KG1 (cell line): ENCODE measurements around the gene NCK2.
A peak's percentile ranks its signal among the peaks of the same experiment; 100 is the strongest.

Source experiments
- DNase-seq: peaks from one replicate; lab custom pipeline; 2025; lab: John Stamatoyannopoulos, UW

NCK2 gene

DNA sequence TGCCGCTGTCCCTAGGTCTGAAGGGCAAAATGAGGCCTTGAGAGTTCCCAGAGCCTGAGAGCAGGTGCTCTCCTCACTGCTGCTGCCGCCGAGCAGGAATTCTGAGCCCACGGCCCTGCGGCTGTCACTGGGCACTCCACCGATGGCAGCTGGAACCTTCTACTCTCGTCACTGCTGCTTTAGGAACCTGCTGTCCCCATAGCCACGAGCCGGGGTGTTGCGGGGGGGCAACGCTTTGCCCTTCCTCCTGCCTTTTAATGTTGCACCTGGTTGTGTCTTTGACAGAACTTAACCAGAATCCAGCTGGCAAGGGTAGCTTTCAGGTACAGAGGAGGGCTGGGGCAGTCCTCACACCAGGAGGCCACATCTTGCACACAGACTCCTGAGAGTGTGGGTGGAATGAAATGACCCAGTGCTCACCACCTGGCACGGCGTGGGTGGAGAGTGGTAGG is 32.3 kb downstream of the NCK2 start:
- DNase-seq: no peak

DNA sequence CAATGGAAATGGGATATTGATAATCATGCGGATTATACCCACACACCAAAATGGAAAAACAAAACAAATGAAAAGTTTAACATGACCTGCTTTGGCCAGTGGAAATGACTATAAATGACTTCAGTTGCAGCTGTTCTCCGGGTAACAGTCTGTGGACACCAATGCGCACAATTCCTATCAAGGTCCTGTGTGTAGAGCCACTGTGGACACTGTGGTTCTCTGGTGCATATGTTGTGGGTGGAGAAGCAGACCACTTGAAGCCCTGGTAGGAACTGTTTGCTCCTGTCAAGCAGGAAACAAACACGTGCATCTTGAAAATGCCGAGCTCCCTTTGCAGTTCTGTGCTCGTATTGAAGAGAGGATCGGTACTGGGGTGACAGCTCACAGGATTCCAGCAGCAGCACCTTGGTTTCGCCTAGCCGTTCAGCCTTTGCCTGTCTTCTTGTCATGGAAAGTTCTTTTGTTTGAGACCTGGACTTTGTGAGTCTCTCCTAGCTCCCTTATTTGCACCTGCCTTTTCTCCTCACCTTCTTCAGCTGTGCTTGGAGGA is 32.9 kb downstream of the NCK2 start:
- DNase-seq: no peak

DNA sequence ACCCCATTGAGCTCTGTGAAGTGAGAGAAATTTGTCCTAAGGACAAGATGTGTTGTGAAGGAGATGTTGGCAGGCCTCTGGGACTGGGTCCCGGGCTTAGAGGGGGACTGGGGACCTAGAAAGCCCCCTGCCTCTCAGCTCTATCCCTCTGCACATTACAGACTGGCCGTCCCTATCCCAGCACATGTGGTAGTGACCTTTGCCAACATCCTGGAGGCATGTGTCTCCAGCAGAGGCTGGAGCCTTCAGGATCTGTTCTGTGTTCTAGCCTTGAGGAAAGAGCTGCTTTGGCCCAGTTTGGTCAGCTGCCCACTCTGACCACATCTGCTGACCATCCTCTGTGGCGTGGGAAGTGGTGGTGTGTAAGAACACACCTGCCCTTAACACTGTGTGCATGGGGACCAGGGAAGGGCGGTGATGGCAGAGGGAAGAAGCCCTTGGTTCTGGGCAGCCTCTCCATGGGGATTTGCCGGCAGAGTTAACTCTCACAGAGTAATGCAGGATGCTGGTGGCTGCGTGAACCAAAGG is 33.4 kb downstream of the NCK2 start:
- DNase-seq: no peak

DNA sequence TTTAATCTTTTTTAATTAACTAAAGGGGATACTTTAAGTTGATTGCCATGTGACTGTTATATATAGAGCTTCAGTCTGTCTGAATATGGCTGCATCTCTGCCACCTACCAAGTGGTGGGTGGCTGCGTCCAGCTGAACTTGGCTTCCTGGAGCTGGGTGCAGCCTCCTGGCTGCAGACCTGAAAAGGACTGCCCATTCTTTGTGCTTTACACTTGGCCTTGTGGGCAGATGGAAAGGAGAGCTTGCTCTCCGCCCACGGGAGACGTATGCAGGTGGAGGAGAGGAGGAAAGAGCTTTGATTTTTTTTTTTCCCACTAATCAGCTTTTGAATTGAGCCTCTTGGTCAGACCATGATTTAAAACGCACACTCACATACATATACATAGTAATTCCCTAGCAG is 34.7 kb downstream of the NCK2 start:
- no peak for DNase-seq

GRCh38 chr2:105780606-105781005 is 35.9 kb downstream of the NCK2 start:
- no peak for DNase-seq

DNA sequence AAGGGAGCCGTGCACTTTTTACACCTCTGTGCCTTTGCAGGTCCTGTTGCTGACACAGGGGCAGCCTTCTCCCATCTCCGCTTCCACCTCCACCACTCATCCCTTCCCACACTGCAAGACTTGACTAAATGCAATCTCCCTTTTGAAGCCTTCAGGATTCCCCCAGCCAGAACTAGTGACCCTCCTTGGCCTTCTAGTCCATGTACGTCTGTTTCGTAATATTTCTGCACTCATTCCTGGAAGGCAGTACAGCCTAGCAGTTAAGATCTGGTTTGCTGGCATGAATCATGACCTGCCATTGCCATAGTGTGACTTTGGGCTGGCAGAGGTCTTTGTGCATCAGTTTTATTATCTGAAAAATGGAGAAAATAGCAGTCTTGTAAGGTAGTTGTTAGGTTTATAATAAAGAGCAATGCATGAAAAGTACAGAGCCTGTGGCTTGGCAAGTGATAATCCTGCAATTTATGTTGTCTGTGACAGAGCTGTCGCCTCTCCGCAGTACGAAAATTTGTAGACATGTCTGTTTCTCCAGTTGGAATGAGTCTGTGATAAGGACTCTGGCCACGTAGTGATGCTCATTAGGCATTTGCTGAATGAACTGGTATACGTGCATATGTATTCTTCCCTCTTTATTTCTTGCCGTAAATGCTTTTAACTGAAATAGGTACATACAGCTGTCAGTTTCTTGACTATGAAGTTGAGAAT is 36.7 kb downstream of the NCK2 start:
- no peak for DNase-seq

GRCh38 chr2:105782123-105782522 is 37.4 kb downstream of the NCK2 start:
- no peak for DNase-seq

- no peak for DNase-seq
Measured at GRCh38 chr2:105782646-105783045, 37.9 kb downstream of the NCK2 start.

DNA sequence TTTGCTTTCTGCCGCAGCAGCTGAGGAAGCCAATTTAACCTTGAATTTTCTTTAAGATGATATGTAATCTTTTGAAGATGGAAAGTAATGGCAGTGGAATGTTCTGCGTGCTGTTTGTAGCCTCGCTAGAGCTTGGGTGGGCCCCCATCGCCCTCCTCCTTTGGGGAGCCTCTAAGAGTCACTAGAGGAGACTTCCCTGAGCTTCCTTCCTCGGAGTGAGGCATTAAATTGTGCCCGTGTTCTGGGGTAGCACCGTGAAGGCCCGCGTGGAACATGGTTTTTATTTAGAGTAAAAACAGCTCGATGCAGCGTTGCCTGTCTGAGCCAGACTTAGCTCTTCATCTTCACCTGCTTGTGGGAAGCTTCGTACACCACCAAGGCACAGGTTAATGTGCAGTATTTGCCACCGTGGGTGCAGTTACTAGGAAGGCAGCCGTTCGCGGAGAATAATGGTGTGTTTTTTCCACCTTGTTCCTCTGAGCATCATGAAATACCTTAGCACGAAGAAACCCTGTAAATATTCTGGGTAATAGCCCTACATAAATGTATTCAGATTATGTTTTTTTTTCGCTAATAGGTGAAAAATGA is 38.5 kb downstream of the NCK2 start:
- no peak for DNase-seq

GRCh38 chr2:105783972-105784371 is 39.3 kb downstream of the NCK2 start:
- no peak for DNase-seq

DNA sequence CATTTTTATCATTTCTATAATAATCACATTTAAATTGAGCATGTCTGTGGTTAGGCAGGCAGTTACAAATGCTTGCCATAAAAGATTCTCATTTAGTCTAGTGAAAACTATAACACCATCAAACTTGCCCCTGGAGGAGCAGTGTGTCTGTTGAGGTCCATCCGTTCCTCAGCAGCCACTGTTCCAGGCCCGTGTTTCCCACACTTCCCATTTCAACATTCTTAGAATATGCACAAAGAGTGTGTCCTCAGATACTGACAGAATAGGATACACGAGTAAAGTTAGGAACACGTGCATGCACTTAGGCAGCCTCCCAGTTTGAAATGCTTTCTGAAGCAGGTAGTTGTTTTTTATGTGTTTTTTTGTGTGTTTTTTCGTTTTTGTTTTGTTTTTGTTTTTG is 39.9 kb downstream of the NCK2 start:
- DNase-seq: no peak

DNA sequence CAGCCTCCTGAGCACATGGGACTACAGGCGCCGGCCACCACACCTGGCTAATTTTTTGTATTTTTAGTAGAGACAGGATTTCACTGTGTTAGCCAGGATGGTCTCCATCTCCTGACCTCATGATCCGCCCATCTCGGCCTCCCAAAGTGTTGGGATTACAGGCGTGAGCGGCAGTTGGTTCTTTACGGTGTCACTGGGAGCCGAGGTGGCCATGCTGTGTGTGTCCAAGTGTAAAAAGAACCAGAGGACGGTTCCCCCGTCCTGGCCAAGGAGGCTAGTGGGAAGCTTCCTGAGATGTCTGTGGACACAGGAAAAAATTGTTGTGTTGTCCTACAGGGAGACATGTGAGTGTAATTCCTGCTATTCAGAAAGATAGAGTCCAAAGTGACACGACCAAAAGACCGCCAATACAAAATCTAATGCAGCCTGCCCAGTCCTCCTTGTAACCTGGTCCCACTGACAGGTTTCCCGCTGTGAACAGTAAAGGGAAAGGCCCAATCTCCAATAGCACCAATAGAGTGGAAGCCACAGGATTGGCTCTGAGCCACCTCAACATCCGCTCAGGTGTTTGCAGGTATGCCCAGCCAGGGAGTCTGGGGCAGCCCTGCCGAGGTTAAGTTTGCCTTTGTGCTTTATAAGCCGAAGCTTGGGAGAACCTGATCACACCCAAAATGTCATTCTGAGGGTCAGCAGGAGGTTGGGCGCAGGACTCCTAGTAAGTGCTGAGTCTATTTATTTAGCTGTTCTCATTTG is 40.6 kb downstream of the NCK2 start:
- DNase-seq: no peak

DNA sequence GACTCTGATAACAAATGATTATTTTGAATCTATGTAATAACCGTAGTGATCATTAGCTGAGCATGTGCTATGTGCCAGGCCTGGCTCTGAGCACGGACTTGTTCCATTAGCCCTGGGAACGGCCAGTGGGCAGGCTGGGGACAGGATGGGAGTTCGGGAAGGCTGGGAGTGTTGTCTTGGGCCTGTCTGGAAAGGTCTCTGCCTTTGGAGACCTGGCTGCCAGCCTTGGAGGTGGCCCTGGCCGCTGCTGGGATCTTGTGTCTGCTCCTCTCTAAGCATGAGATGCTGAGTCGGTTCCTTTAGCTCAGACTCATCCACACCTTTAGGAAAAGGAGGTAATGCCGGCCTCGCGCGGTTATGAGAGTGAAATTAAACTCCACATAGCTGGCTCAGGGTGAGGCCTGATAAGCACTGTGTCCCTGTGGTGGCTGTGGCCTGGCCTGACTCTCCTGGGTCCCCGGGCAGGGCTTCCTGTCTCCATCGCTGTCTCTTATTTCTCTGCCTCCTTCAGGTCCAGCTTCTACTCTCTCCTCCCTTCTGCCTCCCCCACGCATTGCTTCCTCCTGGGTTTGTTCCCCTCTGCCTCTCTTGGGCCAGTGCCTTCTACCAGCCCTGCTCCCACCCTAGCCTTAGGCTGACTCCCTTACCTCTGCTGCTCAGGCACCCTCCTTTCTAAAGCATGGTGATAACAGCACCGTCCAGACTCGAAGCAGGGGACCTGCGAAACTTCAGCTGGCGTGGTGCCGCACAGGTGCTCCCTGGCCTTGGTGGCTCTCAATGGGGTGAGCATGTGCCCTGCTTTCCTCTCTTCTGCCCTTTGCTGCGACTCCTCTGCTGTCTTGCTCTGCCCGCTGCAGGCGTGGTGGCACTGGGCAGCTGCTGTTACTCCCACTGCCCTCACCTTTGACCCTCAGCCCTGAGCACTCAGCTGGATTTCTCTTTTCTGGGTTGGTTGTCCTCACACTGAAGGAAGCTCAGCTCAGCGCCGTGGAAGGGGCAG is 41.8 kb downstream of the NCK2 start:
- DNase-seq: no peak

DNA sequence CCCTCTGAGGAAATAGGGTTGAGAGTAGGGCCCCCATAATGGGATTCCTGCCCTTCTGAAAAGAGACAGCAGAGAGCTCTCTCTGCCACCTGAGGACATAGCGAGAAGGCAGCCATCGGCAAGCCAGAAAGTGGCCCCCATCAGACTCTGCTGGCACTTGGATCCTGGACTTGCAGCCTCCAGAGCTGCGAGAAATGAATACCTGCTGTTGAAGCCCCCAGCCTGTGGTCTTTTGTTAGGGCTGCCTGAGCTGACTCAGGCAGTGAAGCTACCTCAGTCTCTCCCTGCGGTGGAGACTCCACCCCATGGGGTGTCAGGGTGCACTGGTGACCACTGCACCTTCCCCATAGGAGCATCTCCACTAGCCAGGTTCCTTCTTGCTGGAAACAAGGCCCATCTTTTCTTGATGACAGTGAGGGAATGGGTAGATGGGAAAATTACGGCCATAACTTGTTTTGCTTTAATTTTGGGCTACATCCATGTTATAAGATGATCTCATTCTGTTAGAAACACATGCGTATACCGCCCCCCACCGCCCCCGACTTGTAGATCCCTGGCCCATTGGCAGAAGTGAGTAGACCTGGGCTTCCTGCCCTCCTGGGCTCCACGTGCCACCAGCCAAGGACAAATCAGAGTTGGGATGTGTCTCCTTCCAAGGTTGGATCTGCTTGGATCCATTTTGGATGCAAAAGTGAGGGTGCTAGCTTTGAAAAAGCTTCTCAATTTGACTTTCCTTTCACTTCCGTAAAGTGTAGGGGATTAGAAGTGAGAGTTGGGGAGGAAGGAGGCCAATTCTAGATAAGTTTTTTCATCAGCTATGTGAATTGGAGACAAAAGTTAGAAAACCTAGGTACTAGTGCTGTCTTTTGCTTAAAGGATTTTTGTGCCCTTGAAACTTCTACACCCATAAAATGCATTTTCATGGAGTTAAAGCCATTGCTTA is 42.9 kb downstream of the NCK2 start:
- no peak for DNase-seq

DNA sequence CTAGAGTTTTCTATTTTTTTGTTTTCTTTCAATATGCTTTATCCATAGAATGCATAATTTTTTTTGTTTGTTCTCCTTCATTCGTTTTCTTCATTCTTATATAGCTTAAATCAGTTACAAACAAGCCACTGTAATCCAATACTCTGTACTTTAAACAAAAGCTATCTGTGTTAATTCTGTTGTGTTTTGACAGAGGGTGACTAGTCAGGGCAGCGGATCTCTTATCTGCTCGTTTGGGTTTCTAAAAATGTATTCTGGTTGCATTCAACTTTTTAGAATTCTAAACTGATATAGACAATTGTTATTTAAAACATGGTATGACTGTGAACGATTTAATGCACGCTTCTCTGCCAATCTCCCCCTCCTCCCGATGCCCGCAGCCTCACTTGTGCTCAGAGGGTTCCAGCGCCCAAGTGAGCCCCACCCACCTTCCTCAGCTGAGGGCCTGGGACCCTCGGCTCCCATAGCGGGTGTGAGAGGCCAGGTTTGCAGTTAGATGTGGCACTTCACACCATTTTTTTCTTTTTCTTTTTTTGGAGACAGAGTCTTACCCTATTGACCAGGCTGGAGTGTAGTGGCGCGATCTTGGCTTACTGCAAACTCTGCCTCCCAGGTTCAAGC is 44.1 kb downstream of the NCK2 start:
- DNase-seq: no peak

DNA sequence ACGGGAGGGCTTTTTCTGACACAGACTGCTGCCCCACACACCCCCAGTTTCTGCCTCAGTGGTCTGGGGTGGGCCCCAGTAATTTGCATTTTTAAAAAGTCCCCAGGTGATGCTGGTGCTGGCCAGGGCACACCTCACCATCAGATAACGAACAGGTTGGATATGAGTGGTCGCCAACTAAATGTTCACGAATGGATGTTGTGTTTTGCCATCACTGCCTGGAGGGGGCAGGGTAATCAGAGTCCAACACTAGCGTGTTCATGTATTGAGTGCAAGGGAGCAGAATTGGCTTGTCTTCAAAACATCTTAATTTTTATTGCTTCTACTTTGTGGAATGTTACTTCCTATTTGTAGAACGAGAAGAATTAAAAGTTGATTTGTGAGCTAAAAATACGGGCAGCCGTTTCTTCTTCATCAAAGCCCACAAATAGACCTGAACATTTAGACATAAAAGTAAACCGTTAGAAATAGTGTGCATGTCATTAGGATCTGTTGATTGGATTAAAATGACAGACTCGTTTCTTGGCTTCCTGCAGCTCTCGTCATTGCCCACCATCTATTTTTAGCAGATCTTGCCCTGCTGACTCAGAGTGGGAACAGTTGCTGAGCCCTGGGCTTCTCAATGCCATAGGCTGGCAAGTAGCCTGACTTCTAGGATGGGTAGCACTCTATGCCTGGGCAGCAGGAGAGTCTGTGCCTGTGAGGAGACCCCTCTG is 45.2 kb downstream of the NCK2 start:
- DNase-seq: peak; percentile 34

DNA sequence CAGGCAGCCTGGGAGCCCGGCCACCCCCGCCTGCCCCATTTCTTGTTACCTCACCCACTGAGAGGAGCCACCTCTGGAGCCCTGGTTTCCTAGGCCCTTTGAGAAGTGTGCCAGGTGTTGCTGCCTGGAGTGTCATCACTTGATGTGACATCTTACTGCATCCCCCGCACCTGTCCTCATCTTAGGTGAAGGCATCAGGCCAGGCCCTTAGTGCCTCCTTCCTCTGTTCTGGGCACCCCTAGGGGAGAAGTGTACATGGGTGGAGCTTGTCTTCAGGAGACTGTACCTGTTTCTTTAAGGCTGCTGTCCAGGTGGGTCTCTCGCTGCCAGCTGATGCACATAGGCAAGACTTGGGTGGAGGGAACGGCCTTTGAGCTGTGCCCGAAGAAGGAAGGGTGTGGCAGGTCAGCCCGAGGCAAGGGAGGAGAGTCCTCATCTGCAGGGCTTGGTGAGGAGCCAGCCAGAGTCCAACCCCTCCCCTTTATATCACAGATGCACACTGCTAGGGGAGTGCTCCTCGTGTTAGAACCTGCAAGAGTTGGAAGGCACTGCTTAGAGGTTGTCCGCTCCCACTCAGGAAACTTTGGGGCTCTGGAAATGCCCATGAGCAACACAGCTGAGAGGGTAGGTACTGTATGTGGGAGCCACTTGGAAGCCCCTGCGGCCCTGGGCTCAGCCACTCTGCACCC is 45.9 kb downstream of the NCK2 start:
- DNase-seq: no peak

- DNase-seq: no peak
Measured at GRCh38 chr2:105791229-105791628, 46.5 kb downstream of the NCK2 start.

GRCh38 chr2:105792561-105792960 is 47.8 kb downstream of the NCK2 start:
- no peak for DNase-seq
